Erythroblast (primary cell): ENCODE measurements around the gene ADAM12.

Source experiments
- GATA1 ChIP-seq: IDR thresholded peaks from 2 replicates; pipeline ENCODE4 v1.6.1; 2011; ENCODE audit warnings: low read depth, mild to moderate bottlenecking, control low read depth, low read length, moderate library complexity
- POLR2A ChIP-seq: IDR thresholded peaks from 2 replicates; pipeline ENCODE4 v1.6.1; 2011; ENCODE audit warnings: mild to moderate bottlenecking, low read length

GRCh38 chr10:126288547-126289493 lies 99.5 kb downstream of the ADAM12 start:
- TF ChIP-seq POLR2A: no peak
- no peak for TF ChIP-seq GATA1
